ENCODE data around the gene METTL21A. TPM values are rescaled to one million over a fixed set of nuclear protein-coding genes. Genes with fewer than 3 reads are reported as not detected.

The METTL21A gene
- total and polyA plus RNA-seq, 2 donors: 29.8 to 31.8 TPM

DNA sequence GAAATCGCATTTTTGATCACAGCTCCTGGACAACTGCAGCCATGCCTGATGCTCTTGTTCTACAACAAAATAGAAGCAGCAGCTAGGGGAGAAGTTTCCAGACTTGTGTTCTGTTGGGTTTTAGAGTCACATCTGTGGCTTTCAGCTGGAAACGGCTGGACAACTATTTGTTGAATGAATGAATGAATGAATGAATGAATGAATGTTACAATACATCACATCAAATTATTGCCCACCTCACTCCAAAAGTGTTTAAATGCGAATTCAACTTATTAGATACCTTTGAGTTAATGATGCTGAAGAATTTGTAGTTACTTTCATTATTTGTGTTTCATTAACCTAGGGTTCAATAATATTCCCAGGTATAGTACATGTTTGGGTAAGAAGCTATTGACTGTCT is 8.5 kb upstream of the METTL21A start:
- Histone ChIP-seq H3K9me3 (ENCODE audit: control insufficient read depth in 2 of 2, insufficient read depth in 1 of 2, low read length in 1 of 2) (no peaks in the 10 kb centered on the region), H3K4me1 (ENCODE audit: control insufficient read depth in 2 of 2, insufficient read depth in 2 of 2, low read length in 2 of 2) (no peaks in the 10 kb centered on the region), H3K27me3 (ENCODE audit: control insufficient read depth in 2 of 2, insufficient read depth in 1 of 2, low read length in 1 of 2) (no peaks in the 10 kb centered on the region), H3K27ac (ENCODE audit: low read depth in 1 of 2, low read length in 1 of 2) (no peak overlapping the region), H3K36me3 (ENCODE audit: control insufficient read depth in 2 of 2, insufficient read depth in 2 of 2, low read length in 1 of 2) (no peaks in the 10 kb centered on the region), H3K4me3 (ENCODE audit: low read length in 2 of 2) (no peak overlapping the region)
- no peak for DNase-seq (ENCODE audit: low read depth in 6 of 9, low spot score in 9 of 9)
- 98% methylated on average over 3 of the region's 3 CpGs for WGBS

DNA sequence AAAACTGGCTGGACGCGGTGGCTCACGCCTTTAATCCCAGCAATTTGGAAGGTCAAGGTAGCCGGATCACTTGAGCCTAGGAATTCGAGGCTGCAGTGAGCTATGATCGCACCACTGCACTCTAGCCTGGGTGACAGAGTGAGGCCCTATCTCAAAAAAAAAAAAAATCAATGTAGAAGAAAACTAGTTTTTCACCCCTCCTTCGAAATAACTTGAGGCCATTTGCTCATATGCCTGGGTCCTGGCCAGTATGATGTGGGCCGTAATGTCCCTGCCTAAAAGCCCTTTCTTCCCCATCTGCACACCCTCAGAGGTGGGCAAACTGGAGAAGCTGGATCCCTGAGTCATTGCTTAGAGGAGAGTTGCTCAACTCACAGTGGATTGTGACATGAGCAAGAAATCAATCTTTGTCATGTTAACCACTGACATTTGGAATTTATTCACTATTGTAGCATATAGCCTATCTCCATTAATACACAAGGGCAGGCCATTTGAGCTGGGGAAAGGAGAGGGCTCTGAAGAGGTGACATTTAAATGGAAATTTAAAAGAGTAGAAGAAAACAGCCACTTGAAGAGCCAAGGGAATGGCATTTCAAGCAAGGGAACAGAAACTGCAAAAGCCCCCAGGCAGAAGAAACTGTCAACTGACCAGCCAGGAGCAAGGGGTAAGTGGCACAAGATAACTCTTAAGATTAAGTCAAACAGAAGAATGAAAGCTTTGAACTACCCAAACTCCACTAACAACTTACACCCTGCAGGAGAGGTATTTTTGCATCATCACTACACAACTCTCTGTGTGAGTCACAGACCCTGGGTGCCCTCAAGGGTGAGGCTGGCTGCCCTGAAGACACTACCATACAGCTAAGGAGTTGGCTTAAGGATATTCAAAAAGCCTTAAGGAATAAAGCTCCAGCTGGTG is 7.6 kb upstream of the METTL21A start:
- DNase-seq (ENCODE audit: low read depth in 6 of 9, low spot score in 9 of 9): no peak
- Histone ChIP-seq H3K27ac (ENCODE audit: low read depth in 1 of 2, low read length in 1 of 2) (no peak overlapping the region), H3K27me3 (ENCODE audit: control insufficient read depth in 2 of 2, insufficient read depth in 1 of 2, low read length in 1 of 2) (no peaks in the 10 kb centered on the region), H3K4me3 (ENCODE audit: low read length in 2 of 2) (no peak overlapping the region), H3K4me1 (ENCODE audit: control insufficient read depth in 2 of 2, insufficient read depth in 2 of 2, low read length in 2 of 2) (peaks cover 0 to under 1% of the 10 kb centered on the region in 2 donors), H3K36me3 (ENCODE audit: control insufficient read depth in 2 of 2, insufficient read depth in 2 of 2, low read length in 1 of 2) (no peaks in the 10 kb centered on the region), H3K9me3 (ENCODE audit: control insufficient read depth in 2 of 2, insufficient read depth in 1 of 2, low read length in 1 of 2) (no peaks in the 10 kb centered on the region)
- WGBS: 95% methylated on average over 8 of the region's 8 CpGs

- Histone ChIP-seq H3K27me3 (ENCODE audit: control insufficient read depth in 2 of 2, insufficient read depth in 1 of 2, low read length in 1 of 2) (peaks cover 0 to 9% of the 10 kb centered on the region in 2 donors), H3K9me3 (ENCODE audit: control insufficient read depth in 2 of 2, insufficient read depth in 1 of 2, low read length in 1 of 2) (no peaks in the 10 kb centered on the region), H3K27ac (ENCODE audit: low read depth in 1 of 2, low read length in 1 of 2) (no peak overlapping the region), H3K4me1 (ENCODE audit: control insufficient read depth in 2 of 2, insufficient read depth in 2 of 2, low read length in 2 of 2) (peaks cover 0 to 20% of the 10 kb centered on the region in 2 donors), H3K36me3 (ENCODE audit: control insufficient read depth in 2 of 2, insufficient read depth in 2 of 2, low read length in 1 of 2) (no peaks in the 10 kb centered on the region), H3K4me3 (ENCODE audit: low read length in 2 of 2) (no peak overlapping the region)
- no peak for DNase-seq (ENCODE audit: low read depth in 6 of 9, low spot score in 9 of 9)
- WGBS: 92% methylated on average over 4 of the region's 4 CpGs
Measured at GRCh38 chr2:207630491-207630890, 5.3 kb upstream of the METTL21A start.

DNA sequence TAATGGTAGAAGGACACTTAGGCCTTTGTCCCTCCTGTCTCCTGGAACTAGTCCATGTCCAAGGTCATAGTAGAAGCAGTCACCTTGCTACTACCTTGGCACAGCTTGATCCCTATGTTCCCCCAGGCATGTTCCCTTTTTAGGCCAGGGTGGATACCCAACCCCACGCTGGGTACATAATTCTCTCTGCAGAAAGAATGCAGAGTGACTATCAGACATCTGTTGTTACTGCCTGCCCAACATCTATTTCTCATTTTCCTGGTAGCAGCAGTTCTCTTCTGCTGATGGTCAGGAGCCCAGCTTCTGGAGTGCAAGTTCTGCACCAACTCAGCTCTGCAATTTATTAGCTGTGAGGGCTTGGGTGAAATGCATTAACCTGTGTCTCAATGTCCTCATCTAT is 4.4 kb upstream of the METTL21A start:
- Histone ChIP-seq H3K4me1 (ENCODE audit: control insufficient read depth in 2 of 2, insufficient read depth in 2 of 2, low read length in 2 of 2) (peaks cover 0 to 20% of the 10 kb centered on the region in 2 donors), H3K9me3 (ENCODE audit: control insufficient read depth in 2 of 2, insufficient read depth in 1 of 2, low read length in 1 of 2) (no peaks in the 10 kb centered on the region), H3K27me3 (ENCODE audit: control insufficient read depth in 2 of 2, insufficient read depth in 1 of 2, low read length in 1 of 2) (peaks cover 0 to 9% of the 10 kb centered on the region in 2 donors), H3K36me3 (ENCODE audit: control insufficient read depth in 2 of 2, insufficient read depth in 2 of 2, low read length in 1 of 2) (no peaks in the 10 kb centered on the region), H3K27ac (ENCODE audit: low read depth in 1 of 2, low read length in 1 of 2) (no peak overlapping the region), H3K4me3 (ENCODE audit: low read length in 2 of 2) (no peak overlapping the region)
- no peak for DNase-seq (ENCODE audit: low read depth in 6 of 9, low spot score in 9 of 9)
- WGBS: 100% methylated on average over 1 of the region's 1 CpG

GRCh38 chr2:207624185-207625013 is 795 bp downstream of the METTL21A start:
- DNase-seq (ENCODE audit: low read depth in 6 of 9, low spot score in 9 of 9): peak in 8 of 9 donors; percentile 60 to 87 (median 76)
- Histone ChIP-seq H3K27ac (ENCODE audit: low read depth in 1 of 2, low read length in 1 of 2) (peak overlapping the region; percentile 97 to 99), H3K27me3 (ENCODE audit: control insufficient read depth in 2 of 2, insufficient read depth in 1 of 2, low read length in 1 of 2) (peaks cover 0 to 9% of the 10 kb centered on the region in 2 donors), H3K4me1 (ENCODE audit: control insufficient read depth in 2 of 2, insufficient read depth in 2 of 2, low read length in 2 of 2) (peaks cover 2 to 36% of the 10 kb centered on the region in 2 donors), H3K9me3 (ENCODE audit: control insufficient read depth in 2 of 2, insufficient read depth in 1 of 2, low read length in 1 of 2) (no peaks in the 10 kb centered on the region), H3K36me3 (ENCODE audit: control insufficient read depth in 2 of 2, insufficient read depth in 2 of 2, low read length in 1 of 2) (peaks cover 14 to 30% of the 10 kb centered on the region in 2 donors), H3K4me3 (ENCODE audit: low read length in 2 of 2) (peak overlapping the region; percentile 91 to 95)
- WGBS: under 1% methylated on average over 47 of the region's 47 CpGs

- DNase-seq (ENCODE audit: low read depth in 6 of 9, low spot score in 9 of 9): no peak
- Histone ChIP-seq H3K4me1 (ENCODE audit: control insufficient read depth in 2 of 2, insufficient read depth in 2 of 2, low read length in 2 of 2) (peaks cover 2 to 23% of the 10 kb centered on the region in 2 donors), H3K27me3 (ENCODE audit: control insufficient read depth in 2 of 2, insufficient read depth in 1 of 2, low read length in 1 of 2) (peaks cover 0 to 7% of the 10 kb centered on the region in 2 donors), H3K36me3 (ENCODE audit: control insufficient read depth in 2 of 2, insufficient read depth in 2 of 2, low read length in 1 of 2) (peaks cover 28 to 55% of the 10 kb centered on the region in 2 donors), H3K9me3 (ENCODE audit: control insufficient read depth in 2 of 2, insufficient read depth in 1 of 2, low read length in 1 of 2) (no peaks in the 10 kb centered on the region), H3K27ac (ENCODE audit: low read depth in 1 of 2, low read length in 1 of 2) (no peak overlapping the region), H3K4me3 (ENCODE audit: low read length in 2 of 2) (no peak overlapping the region)
- 97% methylated on average over 10 of the region's 10 CpGs for WGBS
Measured at GRCh38 chr2:207621501-207622039, 3.6 kb downstream of the METTL21A start.

GRCh38 chr2:207619764-207620203 is 5.4 kb downstream of the METTL21A start:
- Histone ChIP-seq H3K9me3 (ENCODE audit: control insufficient read depth in 2 of 2, insufficient read depth in 1 of 2, low read length in 1 of 2) (no peaks in the 10 kb centered on the region), H3K4me3 (ENCODE audit: low read length in 2 of 2) (no peak overlapping the region), H3K36me3 (ENCODE audit: control insufficient read depth in 2 of 2, insufficient read depth in 2 of 2, low read length in 1 of 2) (peaks cover 33 to 66% of the 10 kb centered on the region in 2 donors), H3K4me1 (ENCODE audit: control insufficient read depth in 2 of 2, insufficient read depth in 2 of 2, low read length in 2 of 2) (peaks cover 2 to 16% of the 10 kb centered on the region in 2 donors), H3K27me3 (ENCODE audit: control insufficient read depth in 2 of 2, insufficient read depth in 1 of 2, low read length in 1 of 2) (no peaks in the 10 kb centered on the region), H3K27ac (ENCODE audit: low read depth in 1 of 2, low read length in 1 of 2) (peak overlapping the region; percentile 27 to 80)
- WGBS: 29% methylated on average over 4 of the region's 4 CpGs
- peak in 5 of 9 donors; percentile 18 to 58 (median 33) for DNase-seq (ENCODE audit: low read depth in 6 of 9, low spot score in 9 of 9)

GRCh38 chr2:207617011-207617671 is 8.1 kb downstream of the METTL21A start:
- peaks cover 0 to 6% of the 10 kb centered on the region in 2 donors for H3K4me1 ChIP-seq (ENCODE audit: control insufficient read depth in 2 of 2, insufficient read depth in 2 of 2, low read length in 2 of 2)
- no peak overlapping the region for H3K27ac ChIP-seq (ENCODE audit: low read depth in 1 of 2, low read length in 1 of 2)
- no peak overlapping the region for H3K4me3 ChIP-seq (ENCODE audit: low read length in 2 of 2)
- no peak for DNase-seq (ENCODE audit: low read depth in 6 of 9, low spot score in 9 of 9)
- H3K36me3 ChIP-seq (ENCODE audit: control insufficient read depth in 2 of 2, insufficient read depth in 2 of 2, low read length in 1 of 2): peaks cover 34 to 71% of the 10 kb centered on the region in 2 donors
- WGBS: 98% methylated on average over 6 of the region's 6 CpGs
- H3K27me3 ChIP-seq (ENCODE audit: control insufficient read depth in 2 of 2, insufficient read depth in 1 of 2, low read length in 1 of 2): no peaks in the 10 kb centered on the region
- no peaks in the 10 kb centered on the region for H3K9me3 ChIP-seq (ENCODE audit: control insufficient read depth in 2 of 2, insufficient read depth in 1 of 2, low read length in 1 of 2)
